Ishikawa (cell line): ENCODE measurements around the gene EFNA2.

Experiments used
- CEBPB ChIP-seq: IDR thresholded peaks from 2 replicates; pipeline ENCODE4 v1.6.1; 2012
- CREB1 ChIP-seq: IDR thresholded peaks from 2 replicates; pipeline ENCODE4 v1.6.1; 2012; ENCODE audit warnings: low read depth
- EGR1 ChIP-seq: IDR thresholded peaks from 2 replicates; pipeline ENCODE4 v1.6.1; 2012
- EP300 ChIP-seq: IDR thresholded peaks from 2 replicates; pipeline ENCODE4 v1.6.1; 2012; ENCODE audit warnings: borderline replicate concordance
- FOXM1 ChIP-seq: IDR thresholded peaks from 2 replicates; pipeline ENCODE4 v1.6.1; 2012; ENCODE audit warnings: low read depth, borderline replicate concordance
- MAX ChIP-seq: IDR thresholded peaks from 2 replicates; pipeline ENCODE4 v1.6.1; 2012
- NFIC ChIP-seq: IDR thresholded peaks from 2 replicates; pipeline ENCODE4 v1.6.1; 2012
- RAD21 ChIP-seq: IDR thresholded peaks from 2 replicates; pipeline ENCODE4 v1.6.1; 2012; ENCODE audit warnings: low read depth
- REST ChIP-seq: IDR thresholded peaks from 2 replicates; pipeline ENCODE4 v1.6.1; 2012; ENCODE audit warnings: low read depth, mild to moderate bottlenecking
- TAF1 ChIP-seq: IDR thresholded peaks from 2 replicates; pipeline ENCODE4 v1.6.1; 2012; ENCODE audit warnings: low read depth, mild to moderate bottlenecking
- TCF12 ChIP-seq: IDR thresholded peaks from 2 replicates; pipeline ENCODE4 v1.6.1; 2012; ENCODE audit warnings: low read depth
- TEAD4 ChIP-seq: IDR thresholded peaks from 2 replicates; pipeline ENCODE4 v1.6.1; 2012
- USF1 ChIP-seq: IDR thresholded peaks from 2 replicates; pipeline ENCODE4 v1.6.1; 2012
- YY1 ChIP-seq: IDR thresholded peaks from 2 replicates; pipeline ENCODE4 v1.6.1; 2012; ENCODE audit warnings: low read depth
- ZBTB7A ChIP-seq: IDR thresholded peaks from 2 replicates; pipeline ENCODE4 v1.6.1; 2012; ENCODE audit warnings: low read depth

EFNA2 gene

GRCh38 chr19:1249298-1249989, 36.2 kb upstream of the EFNA2 start:
- 0 out of 2 replicates have a peak, but pooled peaks have one; percentile 8 for TF ChIP-seq TCF12
- TF ChIP-seq ZBTB7A, result peak; percentile 71
- no peak for TF ChIP-seq TEAD4
- no peak for TF ChIP-seq YY1
- TF ChIP-seq CEBPB, result no peak
- no peak for TF ChIP-seq RAD21
- TF ChIP-seq FOXM1, result no peak
- no peak for TF ChIP-seq NFIC
- no peak for TF ChIP-seq EP300
- TF ChIP-seq CREB1, result peak; percentile 11; the same call in 1 of the 2 replicates
- TF ChIP-seq TAF1, result 0 out of 2 replicates have a peak, but pooled peaks have one; percentile 35
- peak; percentile 90 for TF ChIP-seq MAX
- no peak for TF ChIP-seq REST
- TF ChIP-seq USF1, result peak; percentile 76
- TF ChIP-seq EGR1, result peak; percentile 5; the same call in 1 of the 2 replicates

GRCh38 chr19:1249990-1250436, 35.7 kb upstream of the EFNA2 start:
- TF ChIP-seq YY1, result no peak
- no peak for TF ChIP-seq ZBTB7A
- no peak for TF ChIP-seq REST
- no peak for TF ChIP-seq EP300
- TF ChIP-seq RAD21, result no peak

- peak; percentile 17; the same call in 1 of the 2 replicates for TF ChIP-seq TCF12
- no peak for TF ChIP-seq CREB1
- peak; percentile 29; the same call in 1 of the 2 replicates for TF ChIP-seq ZBTB7A
These were observed 35.0 kb upstream of the EFNA2 start for GRCh38 chr19:1250437-1251260.

- TF ChIP-seq MAX (peak; percentile 8; the same call in 1 of the 2 replicates), CREB1 (no peak), REST (no peak), ZBTB7A (peak; percentile 13)
These were observed 34.1 kb upstream of the EFNA2 start for GRCh38 chr19:1251330-1252220.
